ENCODE results near the gene EEF1G. TPM values are rescaled to one million over a fixed set of nuclear protein-coding genes. Genes with fewer than 3 reads are reported as not detected.
A peak's percentile ranks its signal among the peaks of the same experiment; 100 is the strongest.

Gene EEF1G
- total and polyA plus RNA-seq, 2 of the 13 experiments (the other 11 are each of a cell fraction or from before 2014, with no cell fraction given), result 1,787 to 2,144 TPM

DNA sequence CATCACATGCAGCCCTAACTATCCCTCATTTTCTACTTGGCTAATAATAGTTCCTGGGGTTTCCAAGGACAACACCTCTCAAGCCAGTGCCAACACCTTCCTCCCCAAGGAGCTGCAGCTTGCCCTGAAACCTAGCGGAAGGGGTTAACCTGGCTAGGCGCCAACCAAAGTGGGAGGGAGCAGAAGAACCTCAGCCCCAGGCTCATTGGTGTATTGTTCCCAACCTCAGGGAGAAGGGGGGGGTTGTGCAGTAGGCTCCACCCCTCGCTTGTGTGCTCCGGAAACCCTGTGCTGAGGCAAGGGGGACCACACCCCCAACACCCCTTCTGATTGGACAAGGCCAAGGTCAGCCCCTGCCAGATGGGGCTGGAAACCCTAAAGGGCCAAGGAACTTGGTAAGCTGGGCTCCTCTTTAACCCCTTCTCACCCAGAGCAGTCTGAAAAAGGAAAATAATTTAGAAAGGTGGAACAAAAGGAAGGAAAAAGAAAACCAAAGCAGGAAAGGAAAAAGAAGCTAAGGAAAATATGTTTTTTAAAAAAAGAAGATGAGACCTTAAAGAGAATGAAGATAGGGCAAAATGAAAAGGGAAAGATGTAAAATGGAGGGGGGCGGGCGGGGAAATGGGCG, 25.5 kb upstream of the EEF1G start (continued):
- TF ChIP-seq, protein P1, sequence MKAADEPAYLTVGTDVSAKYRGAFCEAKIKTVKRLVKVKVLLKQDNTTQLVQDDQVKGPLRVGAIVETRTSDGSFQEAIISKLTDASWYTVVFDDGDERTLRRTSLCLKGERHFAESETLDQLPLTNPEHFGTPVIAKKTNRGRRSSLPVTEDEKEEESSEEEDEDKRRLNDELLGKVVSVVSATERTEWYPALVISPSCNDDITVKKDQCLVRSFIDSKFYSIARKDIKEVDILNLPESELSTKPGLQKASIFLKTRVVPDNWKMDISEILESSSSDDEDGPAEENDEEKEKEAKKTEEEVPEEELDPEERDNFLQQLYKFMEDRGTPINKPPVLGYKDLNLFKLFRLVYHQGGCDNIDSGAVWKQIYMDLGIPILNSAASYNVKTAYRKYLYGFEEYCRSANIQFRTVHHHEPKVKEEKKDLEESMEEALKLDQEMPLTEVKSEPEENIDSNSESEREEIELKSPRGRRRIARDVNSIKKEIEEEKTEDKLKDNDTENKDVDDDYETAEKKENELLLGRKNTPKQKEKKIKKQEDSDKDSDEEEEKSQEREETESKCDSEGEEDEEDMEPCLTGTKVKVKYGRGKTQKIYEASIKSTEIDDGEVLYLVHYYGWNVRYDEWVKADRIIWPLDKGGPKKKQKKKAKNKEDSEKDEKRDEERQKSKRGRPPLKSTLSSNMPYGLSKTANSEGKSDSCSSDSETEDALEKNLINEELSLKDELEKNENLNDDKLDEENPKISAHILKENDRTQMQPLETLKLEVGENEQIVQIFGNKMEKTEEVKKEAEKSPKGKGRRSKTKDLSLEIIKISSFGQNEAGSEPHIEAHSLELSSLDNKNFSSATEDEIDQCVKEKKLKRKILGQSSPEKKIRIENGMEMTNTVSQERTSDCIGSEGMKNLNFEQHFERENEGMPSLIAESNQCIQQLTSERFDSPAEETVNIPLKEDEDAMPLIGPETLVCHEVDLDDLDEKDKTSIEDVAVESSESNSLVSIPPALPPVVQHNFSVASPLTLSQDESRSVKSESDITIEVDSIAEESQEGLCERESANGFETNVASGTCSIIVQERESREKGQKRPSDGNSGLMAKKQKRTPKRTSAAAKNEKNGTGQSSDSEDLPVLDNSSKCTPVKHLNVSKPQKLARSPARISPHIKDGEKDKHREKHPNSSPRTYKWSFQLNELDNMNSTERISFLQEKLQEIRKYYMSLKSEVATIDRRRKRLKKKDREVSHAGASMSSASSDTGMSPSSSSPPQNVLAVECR (CRISPR knock-in tag; IDR thresholded peaks at IDR 0.05; ENCODE audit: borderline replicate concordance), result peak; percentile 69; the same call in 1 of the 2 replicates
- no peak for TF ChIP-seq ZNF251 (CRISPR knock-in tag; IDR thresholded peaks at IDR 0.05)
- no peak for TF ChIP-seq ZNF749 (CRISPR knock-in tag; IDR thresholded peaks at IDR 0.05; ENCODE audit: borderline replicate concordance)
- TF ChIP-seq FOXA3 (CRISPR knock-in tag; IDR thresholded peaks at IDR 0.05), result no peak
- TF ChIP-seq, protein P2, sequence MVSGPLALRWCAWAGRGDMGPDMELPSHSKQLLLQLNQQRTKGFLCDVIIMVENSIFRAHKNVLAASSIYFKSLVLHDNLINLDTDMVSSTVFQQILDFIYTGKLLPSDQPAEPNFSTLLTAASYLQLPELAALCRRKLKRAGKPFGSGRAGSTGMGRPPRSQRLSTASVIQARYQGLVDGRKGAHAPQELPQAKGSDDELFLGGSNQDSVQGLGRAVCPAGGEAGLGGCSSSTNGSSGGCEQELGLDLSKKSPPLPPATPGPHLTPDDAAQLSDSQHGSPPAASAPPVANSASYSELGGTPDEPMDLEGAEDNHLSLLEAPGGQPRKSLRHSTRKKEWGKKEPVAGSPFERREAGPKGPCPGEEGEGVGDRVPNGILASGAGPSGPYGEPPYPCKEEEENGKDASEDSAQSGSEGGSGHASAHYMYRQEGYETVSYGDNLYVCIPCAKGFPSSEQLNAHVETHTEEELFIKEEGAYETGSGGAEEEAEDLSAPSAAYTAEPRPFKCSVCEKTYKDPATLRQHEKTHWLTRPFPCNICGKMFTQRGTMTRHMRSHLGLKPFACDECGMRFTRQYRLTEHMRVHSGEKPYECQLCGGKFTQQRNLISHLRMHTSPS (CRISPR knock-in tag; IDR thresholded peaks at IDR 0.05; ENCODE audit: low read depth), result no peak
- TF ChIP-seq, protein P3, sequence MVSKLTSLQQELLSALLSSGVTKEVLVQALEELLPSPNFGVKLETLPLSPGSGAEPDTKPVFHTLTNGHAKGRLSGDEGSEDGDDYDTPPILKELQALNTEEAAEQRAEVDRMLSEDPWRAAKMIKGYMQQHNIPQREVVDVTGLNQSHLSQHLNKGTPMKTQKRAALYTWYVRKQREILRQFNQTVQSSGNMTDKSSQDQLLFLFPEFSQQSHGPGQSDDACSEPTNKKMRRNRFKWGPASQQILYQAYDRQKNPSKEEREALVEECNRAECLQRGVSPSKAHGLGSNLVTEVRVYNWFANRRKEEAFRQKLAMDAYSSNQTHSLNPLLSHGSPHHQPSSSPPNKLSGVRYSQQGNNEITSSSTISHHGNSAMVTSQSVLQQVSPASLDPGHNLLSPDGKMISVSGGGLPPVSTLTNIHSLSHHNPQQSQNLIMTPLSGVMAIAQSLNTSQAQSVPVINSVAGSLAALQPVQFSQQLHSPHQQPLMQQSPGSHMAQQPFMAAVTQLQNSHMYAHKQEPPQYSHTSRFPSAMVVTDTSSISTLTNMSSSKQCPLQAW (CRISPR knock-in tag; IDR thresholded peaks at IDR 0.05), result no peak
- no peak for TF ChIP-seq PCBP2 (optimal IDR thresholded peaks at IDR 0.05; ENCODE audit: low read depth, low read length, poor library complexity, severe bottlenecking)
- TF ChIP-seq SIN3A (IDR thresholded peaks at IDR 0.05; ENCODE audit: borderline replicate concordance, low read depth, low read length), result no peak
- TF ChIP-seq ZNF543 (CRISPR knock-in tag; IDR thresholded peaks at IDR 0.05), result no peak
- no peak for TF ChIP-seq ZFP1 (CRISPR knock-in tag; IDR thresholded peaks at IDR 0.05)
- TF ChIP-seq ZNF143 (CRISPR knock-in tag; IDR thresholded peaks at IDR 0.05), result no peak
- no peak for TF ChIP-seq KDM6A (CRISPR knock-in tag; IDR thresholded peaks at IDR 0.05; ENCODE audit: low read depth)
- no peak for TF ChIP-seq MTA3 (CRISPR knock-in tag; IDR thresholded peaks at IDR 0.05)
- peak; percentile 94; the same call in 1 of the 2 replicates for TF ChIP-seq YEATS2 (CRISPR knock-in tag; IDR thresholded peaks at IDR 0.05; ENCODE audit: borderline replicate concordance)
- TF ChIP-seq, protein P4, sequence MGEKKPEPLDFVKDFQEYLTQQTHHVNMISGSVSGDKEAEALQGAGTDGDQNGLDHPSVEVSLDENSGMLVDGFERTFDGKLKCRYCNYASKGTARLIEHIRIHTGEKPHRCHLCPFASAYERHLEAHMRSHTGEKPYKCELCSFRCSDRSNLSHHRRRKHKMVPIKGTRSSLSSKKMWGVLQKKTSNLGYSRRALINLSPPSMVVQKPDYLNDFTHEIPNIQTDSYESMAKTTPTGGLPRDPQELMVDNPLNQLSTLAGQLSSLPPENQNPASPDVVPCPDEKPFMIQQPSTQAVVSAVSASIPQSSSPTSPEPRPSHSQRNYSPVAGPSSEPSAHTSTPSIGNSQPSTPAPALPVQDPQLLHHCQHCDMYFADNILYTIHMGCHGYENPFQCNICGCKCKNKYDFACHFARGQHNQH (CRISPR knock-in tag; IDR thresholded peaks at IDR 0.05), result peak; percentile 46; the same call in 1 of the 2 replicates
- peak; percentile 28; the same call in 1 of the 2 replicates for TF ChIP-seq RARA (CRISPR knock-in tag; IDR thresholded peaks at IDR 0.05)
- TF ChIP-seq ZMYM2 (CRISPR knock-in tag; IDR thresholded peaks at IDR 0.05), result no peak
- TF ChIP-seq HOXD1 (CRISPR knock-in tag; IDR thresholded peaks at IDR 0.05), result peak; percentile 72; the same call in 1 of the 2 replicates
- TF ChIP-seq HNRNPLL (IDR thresholded peaks at IDR 0.05; ENCODE audit: low read depth, low read length, poor library complexity, severe bottlenecking), result no peak
- no peak for TF ChIP-seq ZNF468 (CRISPR knock-in tag; IDR thresholded peaks at IDR 0.05)
- TF ChIP-seq ZIK1 (CRISPR knock-in tag; IDR thresholded peaks at IDR 0.05; ENCODE audit: borderline replicate concordance, low read depth), result no peak
- TF ChIP-seq RNF2 (conservative IDR thresholded peaks at IDR 0.05; ENCODE audit: low read depth), result no peak

All from HepG2 (cell line).